Activated CD4-positive, alpha-beta T cell treated with anti-CD3 and anti-CD28 coated beads for 36 hours (primary cell): ENCODE measurements around the gene CASP8. TPM values are rescaled to one million over a fixed set of nuclear protein-coding genes. Genes with fewer than 3 reads are reported as not detected.
A peak's percentile ranks its signal among the peaks of the same experiment; 100 is the strongest.

Source experiments
- ATAC-seq: fragments of 200-7000 bp; cut with Tn5 transposase; one replicate; pipeline ENCODE4 v1.10.0; 2021; ENCODE audit warnings: mild to moderate bottlenecking, moderate library complexity
- CTCF ChIA-PET: fragments of 350-600 bp; sonication (Branson Sonifier 250); formaldehyde crosslinking; loops from one replicate; lab custom pipeline; 2021; ENCODE audit warnings: antibody characterized with exemption; lab: Charles Lee
- POLR2A ChIA-PET: fragments of 350-600 bp; sonication (Branson Sonifier 250); formaldehyde crosslinking; loops from one replicate; lab custom pipeline; 2021; ENCODE audit warnings: antibody characterized with exemption, inconsistent platforms; lab: Charles Lee
- DNase-seq: peaks from one replicate; pipeline ENCODE4 v3.0.0-alpha.2; 2020
- H3K27ac Mint-ChIP-seq: one replicate; pipeline ENCODE4 v1.8.0; 2021; ENCODE audit warnings: mixed read lengths
- H3K27me3 Mint-ChIP-seq: one replicate; pipeline ENCODE4 v1.8.0; 2021; ENCODE audit warnings: mixed read lengths
- H3K36me3 Mint-ChIP-seq: one replicate; pipeline ENCODE4 v1.8.0; 2021; ENCODE audit warnings: low read depth, mixed read lengths
- H3K4me1 Mint-ChIP-seq: one replicate; pipeline ENCODE4 v1.8.0; 2021; ENCODE audit warnings: mixed read lengths
- H3K4me3 Mint-ChIP-seq: one replicate; pipeline ENCODE4 v1.8.0; 2021; ENCODE audit warnings: mild to moderate bottlenecking, moderate library complexity, mixed read lengths
- H3K9me3 Mint-ChIP-seq: one replicate; pipeline ENCODE4 v1.8.0; 2021; ENCODE audit warnings: low read depth, mixed read lengths
- intact Hi-C, 2 experiments: fragments of 100-400 bp; cut with DNase I in 1 of 2; cut with micrococcal nuclease in 1 of 2; formaldehyde crosslinking; loops; one replicate each; pipeline versions ENCODE4 v1.14.2 to v1.15.1; 2022 to 2024; cut with DNase I, micrococcal nuclease
- total RNA-seq, 2 experiments: library from RNA; stranded (reverse); gene quantifications; one replicate each; pipeline ENCODE4 v1.2.3, GENCODE V29; 2021

Gene CASP8
- total RNA-seq, 2 experiments from 2014 or later, result 45.1 to 49.1 TPM

GRCh38 chr2:201242571-201243277 lies 17.6 kb upstream of the CASP8 start:
- peaks cover 34% of the 10 kb centered on the region for H3K4me1 Mint-ChIP-seq
- peak; percentile 47 for ATAC-seq
- no peak overlapping the region for H3K27ac Mint-ChIP-seq
- POLR2A ChIA-PET, result interaction anchor here (0.7 kb wide), 1 partner anchor 88 kb away, joined by 3 read pairs; no protein-coding TSS in a partner anchor
- H3K36me3 Mint-ChIP-seq, result peaks cover 44% of the 10 kb centered on the region
- no peak for DNase-seq
- CTCF ChIA-PET, result interaction anchor here (0.8 to 2.1 kb wide), 4 partner anchors 10 to 122 kb away, joined by 4 to 11 read pairs (median 4); no protein-coding TSS in a partner anchor
- intact Hi-C loops, result no loop called here
- no peak overlapping the region for H3K4me3 Mint-ChIP-seq
- peaks cover 2% of the 10 kb centered on the region for H3K9me3 Mint-ChIP-seq
- no peaks in the 10 kb centered on the region for H3K27me3 Mint-ChIP-seq

- Mint-ChIP-seq H3K4me1 (peaks cover 40% of the 10 kb centered on the region), H3K9me3 (peaks cover 2% of the 10 kb centered on the region), H3K36me3 (peaks cover 40% of the 10 kb centered on the region), H3K27me3 (no peaks in the 10 kb centered on the region), H3K27ac (no peak overlapping the region), H3K4me3 (no peak overlapping the region)
- intact Hi-C loops, result no loop called here
- no peak for ATAC-seq
- no peak for DNase-seq
- ChIA-PET CTCF (no interaction called here), POLR2A (no interaction called here)
These were observed 15.5 kb upstream of the CASP8 start for GRCh38 chr2:201244829-201245228.

- CTCF ChIA-PET, result interaction anchor here (0.7 to 0.8 kb wide), 2 partner anchors 14 to 55 kb away, joined by 4 to 6 read pairs; partner anchors contain the start of gene CASP8
- Mint-ChIP-seq H3K36me3 (peaks cover 39% of the 10 kb centered on the region), H3K4me3 (no peak overlapping the region), H3K27ac (no peak overlapping the region), H3K9me3 (peaks cover 1% of the 10 kb centered on the region), H3K4me1 (peaks cover 47% of the 10 kb centered on the region), H3K27me3 (no peaks in the 10 kb centered on the region)
- intact Hi-C loops, result no loop called here
- DNase-seq (no peak), ATAC-seq (no peak)
- POLR2A ChIA-PET, result no interaction called here
These were observed 14.1 kb upstream of the CASP8 start for GRCh38 chr2:201246280-201246679.

GRCh38 chr2:201248288-201248844 lies 12.0 kb upstream of the CASP8 start:
- Mint-ChIP-seq H3K27ac (no peak overlapping the region), H3K27me3 (no peaks in the 10 kb centered on the region), H3K36me3 (peaks cover 36% of the 10 kb centered on the region), H3K4me1 (peaks cover 53% of the 10 kb centered on the region), H3K4me3 (no peak overlapping the region), H3K9me3 (peaks cover 2% of the 10 kb centered on the region)
- DNase-seq, result no peak
- intact Hi-C loops, result no loop called here
- CTCF ChIA-PET, result no interaction called here
- POLR2A ChIA-PET, result no interaction called here
- no peak for ATAC-seq

- Mint-ChIP-seq H3K27ac (no peak overlapping the region), H3K27me3 (no peaks in the 10 kb centered on the region), H3K4me3 (no peak overlapping the region), H3K4me1 (peaks cover 67% of the 10 kb centered on the region), H3K36me3 (peaks cover 38% of the 10 kb centered on the region), H3K9me3 (peaks cover 2% of the 10 kb centered on the region)
- CTCF ChIA-PET, result no interaction called here
- POLR2A ChIA-PET, result no interaction called here
- intact Hi-C loops, result loop anchor here in 1 of 2 experiments (5.0 kb wide), 1 partner anchor 167 kb away; no protein-coding TSS in a partner anchor
- no peak for ATAC-seq
- no peak for DNase-seq
These were observed 10.4 kb upstream of the CASP8 start for GRCh38 chr2:201249889-201250288.

- intact Hi-C loops, result loop anchor here in 1 of 2 experiments (5.0 kb wide), 1 partner anchor 167 kb away; no protein-coding TSS in a partner anchor
- H3K4me3 Mint-ChIP-seq, result no peak overlapping the region
- POLR2A ChIA-PET, result no interaction called here
- H3K9me3 Mint-ChIP-seq, result peaks cover 2% of the 10 kb centered on the region
- H3K27ac Mint-ChIP-seq, result no peak overlapping the region
- DNase-seq (no peak), ATAC-seq (no peak)
- CTCF ChIA-PET, result interaction anchor here (0.8 to 1.3 kb wide), 2 partner anchors 11 to 19 kb away, joined by 3 read pairs; no protein-coding TSS in a partner anchor
- peaks cover 38% of the 10 kb centered on the region for H3K36me3 Mint-ChIP-seq
- H3K4me1 Mint-ChIP-seq, result peaks cover 73% of the 10 kb centered on the region
- no peaks in the 10 kb centered on the region for H3K27me3 Mint-ChIP-seq
These were observed 9.6 kb upstream of the CASP8 start for GRCh38 chr2:201250741-201251140.

GRCh38 chr2:201254081-201254730 lies 6.1 kb upstream of the CASP8 start:
- Mint-ChIP-seq H3K4me3 (no peak overlapping the region), H3K36me3 (peaks cover 32% of the 10 kb centered on the region), H3K9me3 (peaks cover 2% of the 10 kb centered on the region), H3K27ac (peak overlapping the region; percentile 38), H3K4me1 (peaks cover 85% of the 10 kb centered on the region), H3K27me3 (no peaks in the 10 kb centered on the region)
- ChIA-PET POLR2A (interaction anchor here (0.5 kb wide), 1 partner anchor 14 kb away, joined by 6 read pairs; no protein-coding TSS in a partner anchor), CTCF (interaction anchor here (0.6 to 2.9 kb wide), 8 partner anchors 8 to 720 kb away, joined by 3 to 19 read pairs (median 4); partner anchors contain the start of gene CASP10)
- peak; percentile 52 for DNase-seq
- intact Hi-C loops, result loop anchor here in 1 of 2 experiments (5.0 kb wide), 1 partner anchor 163 kb away; no protein-coding TSS in a partner anchor
- no peak for ATAC-seq

- DNase-seq (no peak), ATAC-seq (no peak)
- ChIA-PET POLR2A (no interaction called here), CTCF (interaction anchor here (0.6 to 1.3 kb wide), 5 partner anchors 13 to 108 kb away, joined by 3 to 4 read pairs (median 3); no protein-coding TSS in a partner anchor)
- H3K27ac Mint-ChIP-seq, result peak overlapping the region; percentile 38
- H3K27me3 Mint-ChIP-seq, result no peaks in the 10 kb centered on the region
- peaks cover 2% of the 10 kb centered on the region for H3K9me3 Mint-ChIP-seq
- H3K4me3 Mint-ChIP-seq, result no peak overlapping the region
- peaks cover 83% of the 10 kb centered on the region for H3K4me1 Mint-ChIP-seq
- H3K36me3 Mint-ChIP-seq, result peaks cover 23% of the 10 kb centered on the region
- intact Hi-C loops, result loop anchor here in 1 of 2 experiments (5.0 kb wide), 3 partner anchors 177 to 443 kb away; partner anchors contain the start of genes BZW1 and TMEM237
These were observed 4.8 kb upstream of the CASP8 start for GRCh38 chr2:201255408-201256033.

- intact Hi-C loops, result loop anchor here in 1 of 2 experiments (5.0 kb wide), 3 partner anchors 176 to 444 kb away; partner anchors contain the start of genes BZW1 and TMEM237
- ChIA-PET POLR2A (no interaction called here), CTCF (interaction anchor here (1.0 to 1.3 kb wide), 3 partner anchors 14 to 108 kb away, joined by 3 to 4 read pairs (median 4); no protein-coding TSS in a partner anchor)
- Mint-ChIP-seq H3K36me3 (peaks cover 21% of the 10 kb centered on the region), H3K9me3 (peaks cover 2% of the 10 kb centered on the region), H3K27me3 (no peaks in the 10 kb centered on the region), H3K4me3 (no peak overlapping the region), H3K27ac (peak overlapping the region; percentile 32), H3K4me1 (peaks cover 79% of the 10 kb centered on the region)
- ATAC-seq (no peak), DNase-seq (no peak)
These were observed 4.3 kb upstream of the CASP8 start for GRCh38 chr2:201256082-201256481.

GRCh38 chr2:201257381-201257955 lies 2.9 kb upstream of the CASP8 start:
- intact Hi-C loops, result loop anchor here in 1 of 2 experiments (5.0 kb wide), 3 partner anchors 175 to 445 kb away; partner anchors contain the start of genes BZW1 and TMEM237
- ATAC-seq (peak; percentile 11), DNase-seq (peak; percentile 64)
- CTCF ChIA-PET, result interaction anchor here (0.8 to 6.6 kb wide), 2 partner anchors 25 to 80 kb away, joined by 3 to 52 read pairs; no protein-coding TSS in a partner anchor
- Mint-ChIP-seq H3K9me3 (peaks cover under 1% of the 10 kb centered on the region), H3K27ac (peak overlapping the region; percentile 98), H3K27me3 (no peaks in the 10 kb centered on the region), H3K36me3 (peaks cover 23% of the 10 kb centered on the region), H3K4me1 (peaks cover 76% of the 10 kb centered on the region), H3K4me3 (peak overlapping the region; percentile 79)
- POLR2A ChIA-PET, result no interaction called here
